NCI-H226 (cell line): ENCODE results near the gene WWOX.
A peak's percentile ranks its signal among the peaks of the same experiment; 100 is the strongest.

Source experiments
- DNase-seq: peaks from one replicate; pipeline ENCODE4 v3.0.0-alpha.2; 2015

The WWOX gene

GRCh38 chr16:78198288-78198687, 98.8 kb downstream of the WWOX start:
- DNase-seq, result no peak

GRCh38 chr16:78199325-78200022, 100.0 kb downstream of the WWOX start:
- DNase-seq, result no peak

DNA sequence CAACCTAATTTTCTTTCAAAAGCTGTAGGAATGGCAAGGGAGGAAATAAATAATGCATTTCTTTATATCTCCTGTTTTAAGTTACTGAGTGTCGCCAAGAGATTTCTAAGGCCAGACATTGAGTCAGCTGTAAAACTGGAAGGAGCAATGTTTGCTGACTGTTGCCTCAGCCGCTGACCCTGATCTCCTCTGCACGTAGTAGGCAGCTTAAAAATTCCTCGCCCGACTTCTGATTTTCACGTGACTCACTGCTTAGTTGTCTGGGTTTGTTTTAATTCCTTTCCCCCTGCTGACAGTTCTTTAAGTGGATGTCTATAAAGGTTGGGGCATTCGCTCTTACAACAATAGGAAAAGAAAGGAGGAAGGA, 100.6 kb downstream of the WWOX start:
- no peak for DNase-seq

DNA sequence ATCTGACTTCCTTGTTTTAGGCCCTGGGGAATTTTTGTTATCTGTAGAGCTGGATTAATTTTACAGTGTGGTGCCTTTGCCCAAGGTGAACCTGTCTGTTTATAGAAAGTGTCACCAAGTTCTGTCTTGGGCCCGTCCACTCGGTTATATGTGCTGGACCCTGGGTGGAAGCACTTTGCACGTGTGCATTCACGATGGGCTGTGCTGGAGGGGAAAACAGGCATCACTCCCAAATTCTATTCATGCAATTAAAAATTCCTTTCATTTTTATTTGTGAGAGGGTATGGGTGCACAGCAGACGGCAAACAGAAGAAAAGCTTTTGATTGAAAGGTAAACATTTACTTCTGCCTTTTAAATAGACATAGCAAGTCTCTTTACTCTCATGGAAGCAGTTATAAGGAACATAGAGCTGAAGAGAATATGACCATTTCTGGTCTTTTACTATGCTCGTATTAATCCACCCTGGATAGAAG, 101.2 kb downstream of the WWOX start:
- no peak for DNase-seq

- no peak for DNase-seq
Observed at GRCh38 chr16:78205506-78205905, 106.1 kb downstream of the WWOX start.

- no peak for DNase-seq
Observed at GRCh38 chr16:78206623-78207223, 107.3 kb downstream of the WWOX start.

GRCh38 chr16:78209951-78210661, 110.7 kb downstream of the WWOX start:
- DNase-seq, result peak; percentile 47

DNA sequence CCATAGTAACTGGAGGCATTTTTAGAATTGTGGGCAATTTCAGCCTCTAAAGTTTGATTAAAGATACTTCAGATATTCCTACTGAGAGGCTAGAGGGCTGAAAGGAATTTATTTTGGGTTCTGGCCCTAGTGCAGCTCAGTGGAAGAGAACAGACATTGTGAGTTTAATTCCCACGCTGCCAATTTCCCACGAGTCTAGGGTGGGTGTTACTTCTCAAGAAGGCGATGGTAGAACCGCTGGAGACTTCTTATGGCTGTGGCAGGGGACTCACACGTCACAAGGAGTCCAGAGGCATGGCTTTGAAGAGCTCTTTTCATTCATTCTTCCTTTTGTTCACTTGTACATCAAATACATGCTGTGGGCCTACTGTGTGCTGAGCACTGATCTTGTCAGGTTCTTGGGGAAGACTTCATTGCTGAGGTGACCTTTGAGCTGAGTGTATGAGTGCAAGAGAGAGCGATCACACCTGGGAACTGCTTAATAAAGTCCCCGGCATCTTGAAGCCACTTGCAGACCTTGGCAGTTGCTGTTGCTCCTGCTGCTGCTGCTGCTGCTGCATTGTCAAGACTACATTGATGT, 111.7 kb downstream of the WWOX start:
- DNase-seq, result no peak

DNA sequence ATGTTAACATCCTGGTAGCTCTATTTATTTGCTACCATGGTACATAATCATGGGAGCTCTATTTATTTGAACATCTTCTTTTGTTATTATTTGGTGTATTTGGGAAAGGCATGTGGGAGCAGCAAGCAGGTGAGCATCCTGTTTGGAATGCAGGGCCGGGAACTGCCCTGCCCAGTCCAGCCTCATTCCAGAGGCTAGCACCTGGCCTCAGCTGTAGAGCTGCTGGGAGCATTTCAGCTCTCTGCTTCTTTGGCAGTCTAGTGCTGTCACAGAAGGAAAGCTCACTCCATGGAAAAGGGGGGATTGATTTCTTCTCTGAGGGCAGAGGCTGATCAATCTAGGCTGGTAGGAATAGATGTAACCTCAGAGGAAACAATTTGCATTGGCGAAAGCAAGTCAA, 112.5 kb downstream of the WWOX start:
- peak; percentile 6 for DNase-seq

GRCh38 chr16:78212674-78213073, 113.2 kb downstream of the WWOX start:
- DNase-seq, result no peak

GRCh38 chr16:78213751-78214150, 114.3 kb downstream of the WWOX start:
- no peak for DNase-seq

- DNase-seq, result no peak
Observed at GRCh38 chr16:78215222-78215621, 115.8 kb downstream of the WWOX start.

GRCh38 chr16:78216166-78216745, 116.8 kb downstream of the WWOX start:
- DNase-seq, result no peak

- no peak for DNase-seq
Observed at GRCh38 chr16:78217276-78217675, 117.8 kb downstream of the WWOX start.

GRCh38 chr16:78218279-78218678, 118.8 kb downstream of the WWOX start:
- no peak for DNase-seq

- DNase-seq, result no peak
Observed at GRCh38 chr16:78218856-78219651, 119.6 kb downstream of the WWOX start.

DNA sequence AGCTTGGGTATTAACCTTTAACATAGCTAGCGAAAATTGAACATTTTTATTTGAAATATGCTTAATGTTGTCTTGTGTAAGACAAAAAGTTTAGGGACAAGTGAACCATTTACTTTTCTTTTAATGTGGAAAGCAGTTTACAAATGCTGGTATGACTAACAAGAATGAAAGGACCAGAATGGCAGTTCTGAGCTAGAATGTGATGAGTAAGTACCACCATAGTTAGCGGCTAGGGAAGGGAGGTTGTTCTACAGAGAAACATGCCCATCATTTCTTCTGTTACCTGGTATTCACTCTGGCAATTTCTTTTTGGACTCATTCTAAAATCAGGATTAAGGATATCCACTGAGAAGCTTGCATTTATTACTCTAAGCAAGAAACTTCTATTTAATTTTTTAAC, 121.1 kb downstream of the WWOX start:
- no peak for DNase-seq

GRCh38 chr16:78221892-78222291, 122.4 kb downstream of the WWOX start:
- no peak for DNase-seq

DNA sequence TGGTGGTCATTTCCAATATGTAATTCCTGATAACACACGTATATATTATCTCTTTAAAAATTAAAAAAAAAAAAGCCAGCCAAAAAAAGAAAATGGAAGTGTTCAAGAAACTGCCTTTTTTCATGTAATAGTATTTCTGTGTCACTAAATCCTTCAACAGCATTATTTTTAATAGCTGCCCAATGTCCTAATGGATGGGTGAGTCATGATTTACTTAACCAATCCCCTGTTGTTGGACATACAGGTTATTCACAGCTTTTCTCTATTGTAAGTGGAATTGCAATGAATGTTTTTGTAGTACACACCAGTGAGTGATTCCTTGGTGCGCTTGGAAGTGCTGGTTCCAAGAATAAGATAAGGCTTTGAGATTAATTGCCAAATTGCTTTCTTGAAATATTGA, 124.9 kb downstream of the WWOX start:
- no peak for DNase-seq

GRCh38 chr16:78225919-78226318, 126.5 kb downstream of the WWOX start:
- DNase-seq, result no peak

DNA sequence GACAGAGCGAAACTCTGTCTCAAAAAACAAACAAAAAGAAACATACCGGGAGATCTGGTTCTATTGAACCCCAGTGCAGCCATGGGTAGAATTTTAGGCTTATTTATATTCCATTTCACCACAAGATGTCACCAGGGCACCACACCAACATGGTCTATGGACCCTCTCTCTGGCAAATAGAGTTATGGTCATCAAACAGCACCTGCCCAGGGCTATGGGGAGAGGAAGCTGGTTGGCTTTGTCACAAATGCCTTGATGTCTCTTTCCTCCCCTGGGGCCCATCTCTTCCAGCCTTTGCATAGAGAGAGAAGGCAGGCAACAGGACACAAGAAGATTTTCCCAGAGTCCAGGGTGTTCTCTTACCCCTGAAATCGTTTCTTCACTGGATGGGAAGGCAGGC, 128.4 kb downstream of the WWOX start:
- no peak for DNase-seq

GRCh38 chr16:78228704-78229103, 129.2 kb downstream of the WWOX start:
- DNase-seq, result no peak

GRCh38 chr16:78230832-78231231, 131.4 kb downstream of the WWOX start:
- no peak for DNase-seq
